H1 (cell line): ENCODE data around the gene TJP3. TPM values are rescaled to one million over a fixed set of nuclear protein-coding genes. Genes with fewer than 3 reads are reported as not detected.
"Not testable (repeated sequence)": the region's sequence is repeated elsewhere in the genome, so short reads cannot be mapped to it uniquely, and the experiment has no call there.

Experiments
- CTCF ChIA-PET: fragments of 300-600 bp; sonication (Branson Sonifier 250); formaldehyde crosslinking; loops from one replicate; lab custom pipeline; 2021; ENCODE audit not compliant: partially characterized antibody; lab: Charles Lee
- POLR2A ChIA-PET: fragments of 300-600 bp; sonication (Branson Sonifier 250); formaldehyde crosslinking; loops from one replicate; lab custom pipeline; 2021; ENCODE audit warnings: inconsistent platforms; ENCODE audit not compliant: partially characterized antibody; lab: Charles Lee
- DNase-seq, 2 experiments: peaks; one replicate each; pipeline versions ENCODE4 v3.0.0 to v3.0.0-alpha.2; 2010 to 2022; ENCODE audit warnings: low spot score in 2 of 2, low read depth in 1 of 2, mixed read lengths in 1 of 2
- FAIRE-seq: peaks from 2 replicates; lab custom pipeline; 2011; peaks lifted over from hg19 to GRCh38; lab: Jason Lieb, UNC
- H2AFZ ChIP-seq: 2 replicates; pipeline ENCODE4 v1.8.1; 2012; ENCODE audit warnings: low read length, inconsistent platforms
- H2AK5ac ChIP-seq: 2 replicates; pipeline ENCODE4 v1.6.1; 2013; ENCODE audit warnings: low read depth, low read length
- H2BK120ac ChIP-seq: replicated peaks from 2 replicates; pipeline ENCODE3; 2013; ENCODE audit warnings: low read depth, low read length, inconsistent platforms
- H2BK12ac ChIP-seq: 2 replicates; pipeline ENCODE4 v1.6.1; 2013; ENCODE audit warnings: low read depth, low read length
- H2BK15ac ChIP-seq: 2 replicates; pipeline ENCODE4 v1.6.1; 2013; ENCODE audit warnings: low read length
- H2BK20ac ChIP-seq: 2 replicates; pipeline ENCODE4 v1.6.1; 2013; ENCODE audit warnings: low read length
- H2BK5ac ChIP-seq: 2 replicates; pipeline ENCODE4 v1.6.1; 2013; ENCODE audit warnings: low read depth, low read length
- H3K14ac ChIP-seq: 2 replicates; pipeline ENCODE4 v1.6.1; 2013; ENCODE audit warnings: inconsistent platforms; ENCODE audit not compliant: insufficient read length
- H3K18ac ChIP-seq: 2 replicates; pipeline ENCODE4 v1.6.1; 2013; ENCODE audit warnings: low read length; ENCODE audit errors: extremely low read depth
- H3K23ac ChIP-seq: 2 replicates; pipeline ENCODE4 v1.6.1; 2013; ENCODE audit warnings: inconsistent platforms; ENCODE audit not compliant: insufficient read length
- H3K23me2 ChIP-seq: 2 replicates; pipeline ENCODE4 v1.6.1; 2013; ENCODE audit warnings: low read depth, low read length
- H3K27ac ChIP-seq: 2 replicates; pipeline ENCODE4 v1.6.1; 2011; ENCODE audit warnings: low read depth, low read length, inconsistent platforms
- H3K27me3 ChIP-seq, 4 experiments: replicated peaks in 1 of 4; 1 replicate in 1 of 4; 2 replicates in 3 of 4; pipeline versions ENCODE4 v1.6.1 to v1.8.1; 2011 to 2013; ENCODE audit warnings: low read length in 3 of 4, mild to moderate bottlenecking in 3 of 4, inconsistent platforms in 2 of 4, mixed read lengths in 2 of 4, moderate library complexity in 1 of 4; ENCODE audit not compliant: control insufficient read depth in 3 of 4, insufficient read depth in 3 of 4; ENCODE audit errors: extremely low read depth in 1 of 4
- H3K36me3 ChIP-seq, 4 experiments: 2 replicates each; pipeline versions ENCODE4 v1.6.1 to v1.8.1; 2011 to 2013; ENCODE audit warnings: mild to moderate bottlenecking in 4 of 4, low read length in 3 of 4, moderate library complexity in 2 of 4, control low read depth in 1 of 4, inconsistent platforms in 1 of 4; ENCODE audit not compliant: insufficient read depth in 4 of 4, control insufficient read depth in 2 of 4
- H3K4ac ChIP-seq: replicated peaks from 2 replicates; pipeline ENCODE3; 2013; ENCODE audit warnings: low read length, low read depth, mixed read lengths, inconsistent platforms; ENCODE audit not compliant: insufficient read length
- H3K4me1 ChIP-seq, 4 experiments: replicated peaks in 1 of 4; 1 replicate in 1 of 4; 2 replicates in 3 of 4; pipeline versions ENCODE4 v1.6.1 to v1.8.1; 2011 to 2013; ENCODE audit warnings: low read length in 3 of 4, inconsistent platforms in 2 of 4, mixed read lengths in 1 of 4; ENCODE audit not compliant: insufficient read depth in 4 of 4, control insufficient read depth in 3 of 4
- H3K4me2 ChIP-seq, 2 experiments: 2 replicates each; pipeline versions ENCODE4 v1.6.1 to v1.8.1; 2011 to 2013; ENCODE audit warnings: low read depth in 2 of 2, low read length in 2 of 2, control low read depth in 1 of 2, inconsistent platforms in 1 of 2, mild to moderate bottlenecking in 1 of 2; ENCODE audit not compliant: insufficient read depth in 1 of 2
- H3K4me3 ChIP-seq, 4 experiments: fragments of 200-600, 300-600 bp in 1 of 4; sonication (generic), shearing (Covaris generic), sonication (Bioruptor Twin) in 1 of 4; 2 replicates each; pipeline versions ENCODE4 v1.5.1 to v1.8.1; 2011 to 2016; ENCODE audit warnings: low read length in 4 of 4, low read depth in 3 of 4, control low read depth in 2 of 4, inconsistent platforms in 2 of 4, mild to moderate bottlenecking in 2 of 4, mixed read lengths in 1 of 4, moderate library complexity in 1 of 4; ENCODE audit not compliant: insufficient read depth in 2 of 4; ENCODE audit errors: extremely low read depth in 1 of 4
- H3K56ac ChIP-seq: replicated peaks from 2 replicates; pipeline ENCODE3; 2013; ENCODE audit warnings: low read depth, mild to moderate bottlenecking, mixed read lengths, low read length, inconsistent platforms; ENCODE audit not compliant: insufficient read length
- H3K79me1 ChIP-seq: 2 replicates; pipeline ENCODE4 v1.6.1; 2013; ENCODE audit warnings: low read depth, low read length, control low read depth
- H3K79me2 ChIP-seq, 2 experiments: 2 replicates each; pipeline versions ENCODE4 v1.6.1 to v1.8.1; 2012 to 2013; ENCODE audit warnings: low read length in 2 of 2, mild to moderate bottlenecking in 2 of 2, inconsistent platforms in 1 of 2; ENCODE audit not compliant: insufficient read depth in 2 of 2, control insufficient read depth in 1 of 2
- H3K9ac ChIP-seq, 4 experiments: replicated peaks in 1 of 4; 1 replicate in 1 of 4; 2 replicates in 3 of 4; pipeline versions ENCODE4 v1.6.1 to v1.8.1; 2011 to 2013; ENCODE audit warnings: low read depth in 3 of 4, low read length in 3 of 4, control low read depth in 2 of 4, mild to moderate bottlenecking in 2 of 4, moderate library complexity in 2 of 4, inconsistent platforms in 1 of 4; ENCODE audit errors: extremely low read depth in 1 of 4
- H3K9me3 ChIP-seq, 2 experiments: 2 replicates each; pipeline versions ENCODE4 v1.6.1 to v1.8.1; 2012 to 2013; ENCODE audit warnings: mild to moderate bottlenecking in 2 of 2, moderate library complexity in 2 of 2, control low read depth in 1 of 2, inconsistent platforms in 1 of 2, low read depth in 1 of 2, low read length in 1 of 2, mixed read lengths in 1 of 2; ENCODE audit not compliant: insufficient read depth in 2 of 2
- H4K20me1 ChIP-seq, 2 experiments: replicated peaks in 1 of 2; 2 replicates each; pipeline versions ENCODE3 to v1.8.1; 2011 to 2013; ENCODE audit warnings: inconsistent platforms in 2 of 2, low read length in 2 of 2, mild to moderate bottlenecking in 1 of 2; ENCODE audit not compliant: insufficient read depth in 2 of 2, control insufficient read depth in 1 of 2
- H4K5ac ChIP-seq: 2 replicates; pipeline ENCODE4 v1.6.1; 2013; ENCODE audit warnings: low read length, low read depth, mixed read lengths, inconsistent platforms; ENCODE audit not compliant: insufficient read length
- H4K8ac ChIP-seq: 2 replicates; pipeline ENCODE4 v1.8.0; 2013; ENCODE audit warnings: mild to moderate bottlenecking, moderate library complexity, low read length, inconsistent platforms; ENCODE audit not compliant: insufficient read depth; ENCODE audit errors: extremely low read depth
- H4K91ac ChIP-seq: replicated peaks from 2 replicates; pipeline ENCODE3; 2013; ENCODE audit warnings: low read length, mixed read lengths, inconsistent platforms; ENCODE audit not compliant: insufficient read length
- WGBS, 2 experiments: shearing (Covaris generic) in 1 of 2; methylation state at CpG; one replicate each; pipeline versions ENCODE4 v1.1.6 to v1.1.7; 2013 to 2015; ENCODE audit warnings: low lambda C conversion rate in 2 of 2, mixed read lengths in 2 of 2, inconsistent platforms in 1 of 2, low coverage in 1 of 2, missing lambda C conversion rate in 1 of 2; ENCODE audit not compliant: insufficient replicate concordance in 2 of 2, insufficient coverage in 1 of 2, insufficient read length in 1 of 2; ENCODE audit errors: extremely low coverage in 1 of 2, missing lambda C conversion rate in 1 of 2; 5-methylcytosine and 5-hydroxymethylcytosine counted together
- polyA plus RNA-seq, 7 experiments: library from polyadenylated mRNA; depleted of rRNA in 3 of 7; stranded (reverse) in 5 of 7; unstranded in 2 of 7; fragments of >200 nt in 5 of 7; fragments of 200-250 nt in 2 of 7; gene quantifications; 1 replicate in 5 of 7; 2 replicates in 1 of 7; 4 replicates in 1 of 7; pipeline versions ENCODE4 v1.2.1 to v1.2.3, GENCODE V29; 2011 to 2013; ENCODE audit warnings: missing spikeins in 2 of 7, mixed read lengths in 2 of 7
- total RNA-seq: library from RNA; stranded (reverse); fragmentation: NEBNext Ultra II Directional; extraction: Animal tissue kit (Norgen Biotek cat#: 25700); gene quantifications from 2 replicates; pipeline ENCODE4 v1.2.1, GENCODE V29; 2021

The TJP3 gene
- total and polyA plus RNA-seq, 2 of the 8 experiments (the other 6 are each of a cell fraction or from before 2014, with no cell fraction given) = 17.1 to 26.1 TPM

- H3K18ac ChIP-seq, H2BK15ac ChIP-seq, H2BK120ac ChIP-seq, H2AFZ ChIP-seq, H3K79me2 ChIP-seq, H3K23ac ChIP-seq, H3K4me1 ChIP-seq, H3K9ac ChIP-seq, H3K27ac ChIP-seq, H3K9me3 ChIP-seq, H2AK5ac ChIP-seq, H4K5ac ChIP-seq, H3K4ac ChIP-seq, H3K79me1 ChIP-seq, H2BK12ac ChIP-seq, H3K4me3 ChIP-seq, DNase-seq, H3K14ac ChIP-seq, FAIRE-seq, H2BK20ac ChIP-seq, H4K91ac ChIP-seq, H3K4me2 ChIP-seq, H4K20me1 ChIP-seq, H2BK5ac ChIP-seq, H3K23me2 ChIP-seq, H4K8ac ChIP-seq, H3K56ac ChIP-seq, H3K27me3 ChIP-seq, H3K36me3 ChIP-seq: not testable (repeated sequence)
- ChIA-PET POLR2A (interaction anchor here (1.2 to 2.1 kb wide), 2 partner anchors 17 to 36 kb away, joined by 3 to 4 read pairs; no protein-coding TSS in a partner anchor), CTCF (interaction anchor here (1.2 to 1.4 kb wide), 3 partner anchors 9 to 60 kb away, joined by 3 read pairs; no protein-coding TSS in a partner anchor)
- WGBS, 2 experiments = 88% methylated on average over 13 of the region's 13 CpGs; no CpG with 5 or more reads in 1 of the 2 experiments
These were observed 50.1 kb downstream of the TJP3 start for GRCh38 chr19:3758297-3758696.
